HUES64 (cell line): ENCODE results near the gene ITGB5.
A peak's percentile ranks its signal among the peaks of the same experiment; 100 is the strongest.
"Not testable (repeated sequence)": the region's sequence is repeated elsewhere in the genome, so short reads cannot be mapped to it uniquely, and the experiment has no call there.

Source experiments
- H3K27ac ChIP-seq: 2 replicates; pipeline ENCODE4 v1.7.0; 2013; ENCODE audit warnings: low read depth, low read length, inconsistent platforms
- H3K27me3 ChIP-seq: 2 replicates; pipeline ENCODE4 v1.6.1; 2013; ENCODE audit warnings: mild to moderate bottlenecking, low read length; ENCODE audit not compliant: insufficient read depth
- H3K36me3 ChIP-seq: 2 replicates; pipeline ENCODE4 v1.6.1; 2013; ENCODE audit warnings: mild to moderate bottlenecking, low read length; ENCODE audit not compliant: insufficient read depth
- H3K4me1 ChIP-seq: 2 replicates; pipeline ENCODE4 v1.6.1; 2013; ENCODE audit warnings: mild to moderate bottlenecking, low read length, moderate library complexity; ENCODE audit not compliant: insufficient read depth
- H3K4me3 ChIP-seq: 2 replicates; pipeline ENCODE4 v1.5.1; 2013; ENCODE audit warnings: mild to moderate bottlenecking, low read length, moderate library complexity
- H3K9ac ChIP-seq: 2 replicates; pipeline ENCODE4 v1.6.1; 2013; ENCODE audit warnings: mild to moderate bottlenecking, low read depth, low read length
- H3K9me3 ChIP-seq: 2 replicates; pipeline ENCODE4 v1.6.1; 2013; ENCODE audit warnings: low read depth, low read length; ENCODE audit not compliant: insufficient read depth
- WGBS: fragments of 150-250, 120-280 bp; methylation state at CpG from one replicate; pipeline ENCODE4 v1.1.7; 2013; ENCODE audit warnings: missing lambda C conversion rate; 5-methylcytosine and 5-hydroxymethylcytosine counted together

ITGB5 gene

DNA sequence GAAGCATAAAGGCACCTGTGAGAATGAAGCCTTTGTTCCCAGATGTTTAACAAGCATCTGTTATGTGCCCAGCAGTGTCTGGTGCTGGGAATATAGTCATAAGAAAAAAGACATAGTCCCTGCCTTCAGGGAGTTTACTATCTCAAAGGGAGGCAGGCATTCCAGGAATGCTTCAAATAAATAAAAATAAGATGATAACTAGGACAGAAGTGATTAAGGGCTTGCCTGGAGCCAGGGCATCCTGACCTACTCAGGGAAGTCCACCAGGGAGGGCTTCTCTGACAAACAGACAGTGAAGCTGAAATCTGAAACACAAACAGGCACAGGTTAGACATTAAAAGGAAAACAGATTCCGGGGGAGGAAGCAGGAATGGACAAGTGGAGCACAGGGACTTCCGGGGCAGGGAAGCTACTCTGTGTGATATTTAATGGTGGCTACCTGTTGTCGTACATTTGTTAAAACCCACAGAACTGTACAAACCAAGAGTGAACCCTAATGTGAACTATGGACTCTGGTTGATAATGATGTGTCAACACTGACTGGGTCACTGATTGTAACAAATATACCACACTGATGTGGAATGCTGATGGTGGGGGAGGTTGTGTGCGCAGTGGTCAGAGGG, 53.3 kb downstream of the ITGB5 start:
- H3K36me3 ChIP-seq, result peaks cover 54% of the 10 kb centered on the region
- peaks cover 45% of the 10 kb centered on the region for H3K4me1 ChIP-seq
- H3K27ac ChIP-seq, result no peak overlapping the region; the same call in 1 of the 2 replicates
- no peak overlapping the region for H3K4me3 ChIP-seq
- H3K9ac ChIP-seq, result no peak overlapping the region
- H3K27me3 ChIP-seq, result no peaks in the 10 kb centered on the region
- 98% methylated on average over 3 of the region's 4 CpGs for WGBS
- no peaks in the 10 kb centered on the region for H3K9me3 ChIP-seq

DNA sequence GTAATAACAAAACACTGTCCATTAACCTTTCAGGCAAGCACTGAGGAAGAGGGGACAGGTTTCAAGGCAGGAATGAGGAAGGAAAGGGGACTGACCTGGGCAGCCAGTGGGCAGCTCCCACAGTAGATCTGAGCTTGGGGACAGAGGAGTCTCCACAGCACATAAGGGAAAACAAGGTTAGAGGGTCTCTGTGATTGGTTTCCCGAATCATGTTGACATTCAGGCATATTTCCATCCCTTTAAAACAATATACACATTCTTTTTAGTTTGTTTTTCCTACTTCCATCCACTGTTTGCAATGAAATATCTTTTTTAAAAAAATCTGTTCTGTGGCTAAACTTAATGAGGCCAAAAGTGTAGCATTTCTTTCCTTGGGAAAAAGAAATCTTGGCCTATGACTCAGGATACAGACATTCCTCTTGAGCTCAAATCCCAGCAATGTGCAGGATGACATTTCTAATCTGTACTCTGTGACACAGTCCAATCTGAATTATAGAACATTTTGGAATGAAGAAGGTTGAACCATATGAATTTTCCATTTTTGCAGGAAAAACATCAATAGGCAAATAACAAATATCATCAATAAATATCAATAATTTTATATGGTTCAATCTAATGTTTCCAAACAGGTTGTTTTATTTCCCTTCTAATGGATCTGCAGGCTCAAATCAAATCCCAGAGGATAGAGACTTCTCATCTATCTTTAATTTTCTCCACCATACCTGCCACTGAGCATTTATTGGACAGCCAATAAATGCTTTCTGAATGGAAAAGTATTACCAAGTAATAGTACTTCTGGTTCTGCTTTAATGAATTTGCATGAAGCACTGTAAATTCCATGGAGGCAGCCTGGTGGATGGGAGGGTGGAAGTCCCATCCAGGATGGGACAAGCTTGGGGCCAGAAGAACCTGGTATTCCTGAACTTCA, 54.1 kb downstream of the ITGB5 start:
- Histone ChIP-seq H3K27ac (no peak overlapping the region), H3K4me3 (no peak overlapping the region), H3K36me3 (peaks cover 49% of the 10 kb centered on the region)

DNA sequence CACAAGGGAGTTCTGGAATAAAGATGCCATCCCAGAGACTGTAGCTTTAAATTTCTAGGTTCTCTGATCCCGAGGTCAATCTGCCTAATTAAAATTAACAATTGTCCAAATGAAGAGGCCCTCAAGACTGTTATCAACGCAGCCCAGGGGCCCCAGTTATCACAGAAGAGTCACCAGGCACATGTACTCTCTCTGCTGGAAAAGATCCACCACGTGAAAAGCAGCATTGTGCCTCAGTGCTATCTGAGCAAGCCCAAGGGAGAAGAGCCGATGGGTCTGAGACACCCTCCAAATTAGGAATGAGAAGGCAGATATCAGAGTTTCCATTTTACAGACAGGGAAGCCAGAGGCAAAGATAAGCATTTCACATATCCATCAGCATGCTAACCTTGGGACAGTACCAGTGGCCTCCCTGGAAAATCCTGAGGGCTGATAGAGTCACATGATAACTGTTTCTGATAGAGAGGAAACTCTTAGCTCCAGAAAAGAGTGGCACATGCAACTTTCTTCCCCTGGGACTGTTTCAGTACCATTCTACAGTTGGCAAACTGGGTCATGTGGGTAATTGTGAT, 55.5 kb downstream of the ITGB5 start:
- H3K9ac ChIP-seq, result no peak overlapping the region
- H3K4me3 ChIP-seq, result no peak overlapping the region
- peaks cover 52% of the 10 kb centered on the region for H3K4me1 ChIP-seq
- H3K9me3 ChIP-seq, result no peaks in the 10 kb centered on the region
- no peaks in the 10 kb centered on the region for H3K27me3 ChIP-seq
- peaks cover 43% of the 10 kb centered on the region for H3K36me3 ChIP-seq
- no peak overlapping the region for H3K27ac ChIP-seq
- 89% methylated on average over 4 of the region's 4 CpGs for WGBS

More for the DNA sequence above, 54.1 kb downstream of the ITGB5 start:
- H3K9me3 ChIP-seq, result no peaks in the 10 kb centered on the region
- H3K4me1 ChIP-seq, result peaks cover 50% of the 10 kb centered on the region
- WGBS, result 94% methylated on average over 1 of the region's 1 CpG
- no peaks in the 10 kb centered on the region for H3K27me3 ChIP-seq
- no peak overlapping the region for H3K9ac ChIP-seq

DNA sequence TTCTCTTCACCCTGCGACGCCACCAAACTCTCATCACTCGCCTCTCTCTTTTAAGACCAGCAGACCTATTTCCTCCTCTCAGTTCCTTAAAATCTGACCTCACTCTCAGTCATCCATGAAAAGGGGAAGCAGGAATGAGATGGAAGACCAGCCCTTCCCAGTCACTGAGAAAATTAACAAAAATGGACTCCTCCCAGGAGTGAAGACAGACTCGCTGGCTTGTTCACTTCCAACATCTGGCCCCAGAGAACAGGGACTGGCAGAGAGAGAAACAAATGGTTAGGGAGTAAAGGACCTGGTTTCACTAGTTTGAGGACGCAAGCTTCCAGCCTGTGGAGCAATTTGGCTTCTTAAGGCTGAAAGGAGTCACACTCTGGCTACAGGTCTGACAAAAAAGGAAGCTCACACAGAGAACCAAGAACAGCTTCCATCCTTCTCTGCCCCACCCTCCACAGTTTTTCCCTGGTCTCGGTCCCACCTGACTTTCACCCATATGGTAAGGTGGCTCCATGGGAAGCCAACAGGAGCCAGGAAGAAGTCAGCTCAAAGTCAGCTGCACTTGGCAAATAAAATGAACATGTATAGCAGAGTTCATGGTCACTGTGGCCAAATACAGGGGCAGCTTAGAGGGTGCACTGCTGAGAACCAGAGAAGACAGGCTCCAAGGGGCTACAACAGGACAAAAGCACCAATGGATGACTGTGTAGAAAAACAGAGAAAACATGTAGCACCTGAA, 57.2 kb downstream of the ITGB5 start:
- Histone ChIP-seq H3K9ac (no peak overlapping the region), H3K4me1 (peaks cover 46% of the 10 kb centered on the region), H3K27me3 (no peaks in the 10 kb centered on the region), H3K36me3 (peaks cover 55% of the 10 kb centered on the region), H3K4me3 (no peak overlapping the region), H3K9me3 (no peaks in the 10 kb centered on the region), H3K27ac (no peak overlapping the region)
- 93% methylated on average over 5 of the region's 6 CpGs for WGBS

DNA sequence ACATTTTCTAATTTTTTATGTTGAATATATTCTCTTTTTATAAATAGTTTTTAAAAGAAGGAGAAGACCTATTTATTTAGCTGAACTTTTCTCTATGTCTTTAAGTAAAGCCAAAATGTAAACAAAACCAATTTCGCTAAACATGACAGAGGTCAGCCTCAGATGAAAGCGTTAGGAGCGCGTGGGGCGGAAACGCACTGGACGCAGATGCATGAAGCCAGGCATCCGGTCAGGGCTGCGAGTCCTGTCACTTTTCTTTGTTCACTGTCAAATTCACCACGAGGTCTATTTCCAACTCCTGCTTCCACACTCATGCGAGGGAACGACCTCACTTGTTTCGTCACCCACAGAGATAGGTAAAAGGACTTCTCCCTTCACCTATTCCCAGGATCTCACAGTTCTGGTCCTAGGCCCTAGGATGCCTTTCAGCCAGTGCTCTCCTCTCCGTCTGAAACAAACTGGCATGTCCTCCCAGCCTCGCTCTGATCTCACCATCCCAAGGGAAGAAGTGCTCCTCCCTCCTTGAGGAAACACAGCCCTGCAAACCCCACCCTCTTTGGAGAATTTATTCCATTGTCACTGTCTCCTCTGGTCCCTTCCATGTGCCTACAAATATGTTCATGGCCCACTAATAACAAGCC, 57.9 kb downstream of the ITGB5 start:
- WGBS, result 82% methylated on average over 15 of the region's 15 CpGs
- Histone ChIP-seq H3K9me3 (no peaks in the 10 kb centered on the region), H3K4me3 (no peak overlapping the region), H3K4me1 (peaks cover 45% of the 10 kb centered on the region), H3K9ac (no peak overlapping the region), H3K36me3 (peaks cover 55% of the 10 kb centered on the region), H3K27me3 (no peaks in the 10 kb centered on the region), H3K27ac (no peak overlapping the region)

DNA sequence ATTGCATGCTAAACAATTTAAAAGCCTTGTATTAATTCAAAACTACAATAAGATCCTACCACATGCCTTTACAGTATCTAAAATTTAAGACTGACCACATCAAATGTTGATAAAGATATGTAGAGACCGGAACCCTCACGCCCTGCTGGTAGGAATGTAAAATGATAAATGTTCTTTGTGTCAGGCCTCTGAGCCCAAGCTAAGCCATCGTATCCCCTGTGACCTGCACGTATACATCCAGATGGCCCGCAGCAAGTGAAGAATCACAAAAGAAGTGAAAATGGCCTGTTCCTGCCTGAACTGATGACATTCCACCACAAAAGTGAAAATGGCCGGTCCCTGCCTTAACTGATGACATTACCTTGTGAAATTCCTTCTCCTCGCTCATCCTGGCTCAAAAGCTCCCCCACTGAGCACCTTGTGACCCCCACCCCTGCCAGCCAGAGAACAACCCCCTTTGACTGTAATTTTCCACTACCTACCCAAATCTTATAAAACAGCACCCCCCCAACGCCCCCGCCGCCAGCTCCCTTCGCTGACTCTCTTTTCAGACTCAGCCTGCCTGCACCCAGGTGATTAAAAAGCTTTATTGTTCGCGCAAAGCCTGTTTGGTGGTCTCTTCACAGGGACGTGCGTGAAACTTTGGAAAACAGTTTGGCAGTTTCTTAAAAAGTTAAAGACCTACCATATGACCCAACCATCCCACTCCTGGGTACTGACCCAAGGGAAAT, 59.5 kb downstream of the ITGB5 start:
- H3K4me3 ChIP-seq, H3K9me3 ChIP-seq, H3K27me3 ChIP-seq: not testable (repeated sequence)
- H3K4me1 ChIP-seq, result peaks cover 49% of the 10 kb centered on the region
- 14% methylated on average over 15 of the region's 15 CpGs for WGBS
- H3K27ac ChIP-seq, result peak overlapping the region; percentile 95
- H3K36me3 ChIP-seq, result peaks cover 40% of the 10 kb centered on the region
- H3K9ac ChIP-seq, result peak overlapping the region; percentile 56

DNA sequence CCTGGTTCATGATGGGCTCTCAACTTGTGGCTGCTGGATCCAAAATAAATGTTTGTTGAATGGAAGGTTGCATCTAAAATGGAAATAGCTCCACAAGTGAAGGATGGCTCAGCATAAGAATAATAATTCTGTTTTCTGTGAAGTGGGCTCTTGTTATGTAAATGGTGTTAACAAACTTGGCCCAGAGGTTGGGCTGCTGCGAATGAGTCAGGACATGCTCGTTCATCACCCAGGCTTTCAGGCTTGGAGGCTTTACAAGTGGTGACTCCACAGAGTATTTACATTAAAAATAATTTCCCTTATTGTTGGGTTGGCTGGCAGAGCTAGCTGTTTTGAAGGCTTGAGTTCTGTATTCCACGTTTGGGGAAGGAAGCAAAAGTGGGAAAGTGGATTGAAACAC, 60.5 kb downstream of the ITGB5 start:
- Histone ChIP-seq H3K4me3 (peak overlapping the region; percentile 15; the same call in 1 of the 2 replicates), H3K27me3 (no peaks in the 10 kb centered on the region), H3K9ac (peak overlapping the region; percentile 56), H3K4me1 (peaks cover 49% of the 10 kb centered on the region), H3K9me3 (no peaks in the 10 kb centered on the region), H3K36me3 (peaks cover 30% of the 10 kb centered on the region), H3K27ac (peak overlapping the region; percentile 95)
- 7% methylated on average over 2 of the region's 3 CpGs for WGBS

DNA sequence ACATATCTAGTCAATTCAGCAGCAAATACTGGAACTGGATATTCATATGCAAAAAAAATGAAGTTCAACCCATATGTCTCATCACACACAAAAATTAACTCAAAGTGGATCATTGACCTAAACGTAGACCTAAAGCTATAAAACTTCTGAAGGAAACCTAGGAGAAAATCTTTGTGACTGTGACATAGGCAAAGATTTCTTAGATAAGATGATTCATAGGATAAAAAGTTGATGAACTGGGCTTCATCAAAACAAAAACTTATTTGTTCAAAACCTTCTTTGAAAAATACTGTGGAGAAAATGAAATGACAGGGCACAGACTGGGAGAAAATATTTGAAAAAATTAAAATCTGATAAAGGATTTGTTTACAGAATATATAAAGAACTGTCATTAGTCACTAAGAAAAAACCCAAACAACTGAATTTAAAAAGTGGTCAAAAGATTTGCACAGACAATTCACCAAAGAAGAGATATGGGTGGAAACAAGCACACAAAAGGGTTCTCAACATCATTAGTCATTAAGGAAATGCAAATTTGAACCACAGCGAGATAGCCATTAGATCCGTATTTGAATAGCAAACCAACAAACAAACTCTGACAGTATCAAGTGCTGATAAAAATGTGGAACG, 62.8 kb downstream of the ITGB5 start:
- 84% methylated on average over 4 of the region's 4 CpGs for WGBS
- H3K36me3 ChIP-seq, result peaks cover 36% of the 10 kb centered on the region
- no peaks in the 10 kb centered on the region for H3K27me3 ChIP-seq
- no peak overlapping the region for H3K4me3 ChIP-seq
- peaks cover 43% of the 10 kb centered on the region for H3K4me1 ChIP-seq
- no peak overlapping the region for H3K27ac ChIP-seq
- H3K9ac ChIP-seq, result no peak overlapping the region
- no peaks in the 10 kb centered on the region for H3K9me3 ChIP-seq

DNA sequence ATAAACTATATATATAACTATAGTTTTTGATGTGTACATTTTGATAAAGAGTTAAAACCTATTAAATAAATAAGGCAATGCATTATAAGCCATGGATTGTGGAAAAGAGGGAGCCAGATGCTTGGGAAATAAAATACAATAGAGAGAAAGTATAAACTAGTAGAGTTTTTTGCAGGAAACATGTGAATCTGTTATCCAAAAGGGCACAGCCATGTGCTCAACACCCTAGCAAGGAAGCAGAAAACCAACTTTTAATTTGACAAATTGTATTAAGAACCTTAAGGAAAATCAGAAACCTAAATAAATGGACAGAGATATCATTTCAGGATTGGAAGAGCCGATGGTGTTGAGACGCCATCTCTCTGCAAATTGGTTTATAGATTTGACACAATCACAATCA, 63.5 kb downstream of the ITGB5 start:
- Histone ChIP-seq H3K27me3 (no peaks in the 10 kb centered on the region), H3K4me3 (no peak overlapping the region), H3K9ac (no peak overlapping the region), H3K9me3 (no peaks in the 10 kb centered on the region), H3K27ac (no peak overlapping the region), H3K4me1 (peaks cover 35% of the 10 kb centered on the region), H3K36me3 (peaks cover 44% of the 10 kb centered on the region)
- 100% methylated on average over 2 of the region's 2 CpGs for WGBS

DNA sequence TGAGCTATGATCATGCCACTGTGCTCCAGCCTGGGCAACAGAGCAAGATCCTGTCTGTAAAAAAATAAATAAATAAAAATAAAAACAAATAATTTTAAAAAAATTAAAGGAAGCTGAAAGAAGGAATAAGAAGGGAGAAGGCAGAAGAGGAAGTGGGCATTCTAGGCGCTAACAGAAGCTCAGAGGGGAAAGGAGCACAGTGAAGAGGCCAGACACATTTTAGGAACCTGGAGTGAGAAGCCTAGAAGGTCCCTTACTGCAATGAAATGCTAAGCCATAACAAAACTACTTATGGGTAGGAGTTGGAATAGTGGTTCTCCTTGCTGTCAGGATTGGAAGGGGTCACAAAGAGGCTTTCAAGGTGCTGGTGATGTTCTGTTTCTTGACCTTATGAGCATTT, 64.0 kb downstream of the ITGB5 start:
- Histone ChIP-seq H3K27ac (no peak overlapping the region), H3K27me3 (no peaks in the 10 kb centered on the region), H3K9me3 (no peaks in the 10 kb centered on the region), H3K36me3 (peaks cover 48% of the 10 kb centered on the region), H3K9ac (no peak overlapping the region), H3K4me1 (peaks cover 31% of the 10 kb centered on the region), H3K4me3 (no peak overlapping the region)
- 98% methylated on average over 1 of the region's 1 CpG for WGBS
